ENCODE results near the gene INO80D.

DNA sequence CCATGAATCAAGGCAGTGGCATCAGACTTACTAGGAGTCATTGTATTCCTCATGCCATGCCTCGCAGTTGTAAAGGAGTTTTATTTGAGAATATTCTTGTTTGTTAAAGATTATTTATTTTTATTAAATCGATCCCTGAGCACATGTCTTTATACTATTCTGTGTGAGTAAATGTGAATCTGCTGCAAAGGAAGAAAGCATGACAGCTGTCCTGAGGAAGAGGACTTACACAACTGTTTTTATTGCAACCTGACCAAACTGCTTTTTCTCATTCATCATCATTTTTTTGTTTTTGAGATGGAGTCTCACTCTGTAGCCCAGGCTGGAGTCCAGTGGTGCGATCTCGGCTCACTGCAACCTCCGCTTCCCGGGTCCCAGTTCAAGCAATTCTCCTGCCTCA, 34.1 kb downstream of the INO80D start:
- TF ChIP-seq POLR2A (IDR thresholded peaks at IDR 0.05): no peak
- TF ChIP-seq, protein P1, sequence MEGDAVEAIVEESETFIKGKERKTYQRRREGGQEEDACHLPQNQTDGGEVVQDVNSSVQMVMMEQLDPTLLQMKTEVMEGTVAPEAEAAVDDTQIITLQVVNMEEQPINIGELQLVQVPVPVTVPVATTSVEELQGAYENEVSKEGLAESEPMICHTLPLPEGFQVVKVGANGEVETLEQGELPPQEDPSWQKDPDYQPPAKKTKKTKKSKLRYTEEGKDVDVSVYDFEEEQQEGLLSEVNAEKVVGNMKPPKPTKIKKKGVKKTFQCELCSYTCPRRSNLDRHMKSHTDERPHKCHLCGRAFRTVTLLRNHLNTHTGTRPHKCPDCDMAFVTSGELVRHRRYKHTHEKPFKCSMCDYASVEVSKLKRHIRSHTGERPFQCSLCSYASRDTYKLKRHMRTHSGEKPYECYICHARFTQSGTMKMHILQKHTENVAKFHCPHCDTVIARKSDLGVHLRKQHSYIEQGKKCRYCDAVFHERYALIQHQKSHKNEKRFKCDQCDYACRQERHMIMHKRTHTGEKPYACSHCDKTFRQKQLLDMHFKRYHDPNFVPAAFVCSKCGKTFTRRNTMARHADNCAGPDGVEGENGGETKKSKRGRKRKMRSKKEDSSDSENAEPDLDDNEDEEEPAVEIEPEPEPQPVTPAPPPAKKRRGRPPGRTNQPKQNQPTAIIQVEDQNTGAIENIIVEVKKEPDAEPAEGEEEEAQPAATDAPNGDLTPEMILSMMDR (IDR thresholded peaks at IDR 0.05): no peak

Data from Peyer's patch (tissue), 4 donors.